ENCODE data around the gene TANC1.

- TF ChIP-seq, protein P1, sequence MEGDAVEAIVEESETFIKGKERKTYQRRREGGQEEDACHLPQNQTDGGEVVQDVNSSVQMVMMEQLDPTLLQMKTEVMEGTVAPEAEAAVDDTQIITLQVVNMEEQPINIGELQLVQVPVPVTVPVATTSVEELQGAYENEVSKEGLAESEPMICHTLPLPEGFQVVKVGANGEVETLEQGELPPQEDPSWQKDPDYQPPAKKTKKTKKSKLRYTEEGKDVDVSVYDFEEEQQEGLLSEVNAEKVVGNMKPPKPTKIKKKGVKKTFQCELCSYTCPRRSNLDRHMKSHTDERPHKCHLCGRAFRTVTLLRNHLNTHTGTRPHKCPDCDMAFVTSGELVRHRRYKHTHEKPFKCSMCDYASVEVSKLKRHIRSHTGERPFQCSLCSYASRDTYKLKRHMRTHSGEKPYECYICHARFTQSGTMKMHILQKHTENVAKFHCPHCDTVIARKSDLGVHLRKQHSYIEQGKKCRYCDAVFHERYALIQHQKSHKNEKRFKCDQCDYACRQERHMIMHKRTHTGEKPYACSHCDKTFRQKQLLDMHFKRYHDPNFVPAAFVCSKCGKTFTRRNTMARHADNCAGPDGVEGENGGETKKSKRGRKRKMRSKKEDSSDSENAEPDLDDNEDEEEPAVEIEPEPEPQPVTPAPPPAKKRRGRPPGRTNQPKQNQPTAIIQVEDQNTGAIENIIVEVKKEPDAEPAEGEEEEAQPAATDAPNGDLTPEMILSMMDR (IDR thresholded peaks at IDR 0.05; ENCODE audit: poor library complexity, severe bottlenecking): no peak
- TF ChIP-seq POLR2AphosphoS5 (IDR thresholded peaks at IDR 0.05) (no peak), TAF1 (IDR thresholded peaks at IDR 0.05; ENCODE audit: low read depth) (no peak)
Measured at GRCh38 chr2:158940356-158940755, 28.1 kb upstream of the TANC1 start.

Measured in neural cell (in vitro differentiated cells).